Left renal cortex interstitium (tissue), 4 donors: Measurements from ENCODE around the gene AK1. TPM values are rescaled to one million over a fixed set of nuclear protein-coding genes. Genes with fewer than 3 reads are reported as not detected.
"Not testable (repeated sequence)": the region's sequence is repeated elsewhere in the genome, so short reads cannot be mapped to it uniquely, and the experiment has no call there.

ENCODE experiments used
- DNase-seq, 4 donors: peaks; one replicate each; pipeline ENCODE4 v3.0.0-alpha.2; 2013; ENCODE audit warnings: low read depth in 4 of 4, low spot score in 2 of 4, missing footprints in 1 of 4
- polyA plus RNA-seq, 4 donors: library from polyadenylated mRNA; unstranded; fragments of 120-200 nt; gene quantifications; one replicate each; pipeline ENCODE4 v1.2.1, GENCODE V29; 2013; ENCODE audit not compliant: insufficient read length in 4 of 4

The AK1 gene
- polyA plus RNA-seq, 4 donors = 38.3 to 60.4 (median 48.1) TPM

DNA sequence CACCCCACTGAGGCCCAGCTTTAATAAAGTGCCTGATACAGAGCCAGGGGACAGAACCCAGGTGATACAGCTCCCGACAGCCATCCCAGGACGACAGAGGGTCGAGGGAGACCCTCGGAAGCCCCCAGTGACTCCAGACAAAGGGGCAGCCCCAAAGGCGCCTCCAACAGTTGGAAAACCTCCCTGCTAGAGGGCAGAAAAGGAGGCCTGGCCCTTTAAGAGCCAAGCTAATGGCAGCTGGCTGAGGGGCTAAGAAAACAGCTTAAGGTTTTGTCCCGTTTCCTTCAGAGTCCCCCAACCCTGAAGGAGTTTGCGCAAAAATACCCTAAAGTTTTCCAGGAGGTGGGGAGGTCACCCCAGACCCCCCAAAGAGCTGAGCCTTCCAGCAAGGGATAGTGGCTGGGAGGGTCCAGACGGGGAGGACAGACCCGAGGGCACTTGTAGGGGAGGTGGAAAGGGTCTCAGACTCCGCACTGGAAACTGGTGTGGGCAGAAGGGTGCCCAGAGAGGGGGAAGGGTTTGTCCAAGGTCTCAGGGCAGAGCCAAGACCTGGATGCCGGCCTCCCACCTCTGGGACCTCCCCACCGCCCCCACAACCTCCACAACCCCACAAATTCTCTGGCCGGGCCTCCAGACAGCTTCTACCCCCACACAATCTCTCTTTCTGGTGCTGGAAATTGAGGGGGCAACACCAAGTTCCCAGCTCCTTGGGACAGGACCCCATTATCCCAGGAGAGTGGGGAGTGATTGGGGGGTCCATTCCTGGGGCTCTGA is 8.2 kb upstream of the AK1 start:
- DNase-seq = no peak

DNA sequence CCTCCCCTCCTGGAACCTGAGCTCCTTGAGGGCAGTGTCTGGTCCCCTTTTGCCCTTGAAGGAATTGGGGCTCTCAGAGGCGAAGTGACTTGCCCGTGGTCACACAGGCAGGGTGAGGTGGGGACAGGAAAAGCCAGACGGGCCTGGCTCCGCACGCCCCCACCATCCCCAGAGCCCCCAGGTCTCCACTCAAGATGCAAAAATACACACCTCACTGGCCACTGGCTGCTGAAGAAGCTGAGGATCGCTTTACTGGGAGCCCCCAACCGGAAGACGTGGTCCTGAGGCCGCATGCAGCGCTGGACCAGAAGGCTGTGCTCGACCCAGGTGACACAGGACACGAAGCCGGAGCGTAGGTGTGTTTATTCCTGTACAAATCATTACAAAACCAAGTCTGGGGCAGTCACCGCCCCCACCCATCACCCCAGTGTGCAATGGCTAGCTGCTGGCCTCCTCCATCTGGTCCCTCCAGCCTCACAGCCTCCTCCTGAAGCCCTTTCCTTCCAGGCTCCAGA is 7.6 kb upstream of the AK1 start:
- DNase-seq = no peak

DNA sequence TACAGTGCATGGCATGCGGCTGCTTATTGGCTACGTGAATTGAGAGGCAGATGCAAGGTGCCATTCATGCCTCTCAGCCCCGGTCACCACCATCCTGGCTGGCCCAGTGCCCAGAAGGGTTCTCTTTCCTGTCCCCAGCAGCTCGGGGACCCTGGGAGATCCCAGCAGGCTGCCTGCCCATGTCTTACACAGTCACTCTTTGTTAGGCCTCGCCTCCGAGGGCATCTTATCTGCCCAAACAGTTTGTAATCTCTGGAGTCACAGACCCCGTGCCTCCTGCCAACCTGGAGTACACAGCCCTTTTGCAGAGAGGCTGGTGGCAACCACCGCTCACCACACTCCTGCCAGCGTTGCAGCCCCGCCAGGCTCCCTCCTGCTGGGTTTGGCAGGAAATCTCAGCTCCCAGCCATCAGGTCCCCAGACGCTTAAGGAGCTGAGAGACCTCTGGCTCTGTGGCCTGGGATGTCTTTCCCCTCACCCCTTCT is 7.0 kb upstream of the AK1 start:
- no peak for DNase-seq

DNA sequence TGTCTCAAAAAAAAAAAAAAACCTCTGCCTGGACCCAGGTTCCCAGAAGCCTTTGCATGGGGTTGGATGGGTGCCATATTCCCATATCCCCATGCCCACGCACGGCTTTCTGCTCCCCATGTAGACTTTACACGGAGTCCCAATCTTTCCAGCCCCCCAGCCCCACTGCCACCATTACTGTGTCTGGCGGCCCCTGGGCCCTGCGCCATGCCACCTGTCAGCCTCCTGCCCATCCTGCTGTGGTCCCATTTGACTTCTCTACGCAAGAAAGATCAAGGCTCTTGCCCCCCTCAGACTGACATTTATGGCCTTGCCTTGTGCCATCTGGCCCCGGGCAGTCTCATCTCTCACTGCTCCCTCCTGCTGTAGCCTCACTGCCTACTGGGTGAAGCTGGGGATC is 6.5 kb upstream of the AK1 start:
- DNase-seq = no peak

DNA sequence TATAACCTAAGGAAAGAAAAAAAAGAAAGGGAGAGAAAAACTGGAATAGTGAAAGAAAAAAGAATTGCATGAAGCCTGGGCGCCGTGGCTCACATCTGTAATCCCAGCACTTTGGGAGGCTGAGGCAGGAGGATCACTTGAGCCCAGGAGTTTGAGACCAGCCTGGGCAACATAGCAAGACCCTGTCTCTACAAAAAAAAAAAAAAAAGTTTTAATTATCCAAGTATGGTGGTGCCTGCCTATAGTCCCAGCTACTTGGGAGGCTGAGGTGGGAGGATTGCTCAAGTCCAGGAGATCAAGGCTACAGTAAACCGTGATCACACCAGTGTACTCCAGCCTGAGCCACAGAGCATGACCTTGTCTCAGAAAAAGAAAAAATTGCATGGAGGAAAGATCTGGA is 4.2 kb upstream of the AK1 start:
- not testable (repeated sequence) for DNase-seq

DNA sequence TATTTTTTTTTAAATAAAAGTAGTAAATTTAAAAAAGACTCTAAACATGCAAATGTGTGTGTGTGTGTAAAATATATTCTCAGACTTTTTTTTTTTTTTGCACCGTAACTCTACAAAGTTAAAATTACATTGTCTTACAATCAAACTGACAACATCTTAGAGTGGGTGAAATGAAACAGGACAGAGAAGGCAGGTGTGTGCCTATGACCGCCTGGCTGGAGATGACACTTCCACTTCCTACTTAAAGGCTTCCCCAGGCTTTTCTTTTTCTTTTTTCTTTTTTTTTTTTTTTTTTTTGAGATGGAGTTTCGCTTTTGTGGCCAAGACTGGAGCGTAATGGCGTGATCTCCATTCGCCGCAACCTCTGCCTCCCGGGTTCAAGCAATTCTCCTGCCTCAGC is 2.7 kb upstream of the AK1 start:
- DNase-seq = no peak

DNA sequence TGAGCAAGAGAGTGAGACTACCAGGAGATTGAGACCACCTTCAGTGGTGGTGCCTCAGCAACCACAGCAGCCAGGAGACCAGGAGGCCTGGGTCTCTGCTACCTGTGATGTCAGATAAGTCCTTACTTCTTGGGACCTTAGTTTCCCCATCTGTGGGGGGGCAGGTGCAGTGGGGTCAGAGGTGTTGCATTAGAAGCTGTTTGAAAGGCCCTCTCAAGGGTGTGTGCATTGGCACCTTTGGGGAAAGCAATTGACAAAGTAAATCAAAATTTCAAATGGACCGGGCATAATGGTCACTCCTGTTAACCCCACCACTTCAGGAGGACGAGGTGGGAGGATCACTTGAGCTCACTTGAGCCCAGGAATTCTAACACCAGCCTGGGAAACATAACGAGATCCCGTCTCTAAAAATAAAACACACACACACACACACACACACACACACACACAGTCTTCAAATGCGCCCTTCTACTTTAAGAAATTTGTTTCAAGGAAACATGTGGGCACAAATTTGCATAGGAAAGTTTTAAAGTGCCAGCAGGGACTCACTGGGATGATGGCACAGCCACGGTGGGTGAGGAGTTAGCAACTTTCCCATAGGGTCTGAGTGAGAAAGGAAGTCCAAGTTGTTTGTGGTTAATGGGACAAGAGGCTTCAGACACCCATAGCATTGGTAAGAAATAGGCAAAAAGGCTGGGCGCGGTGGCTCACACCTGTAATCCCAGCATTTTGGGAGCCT is 1.3 kb upstream of the AK1 start:
- no peak for DNase-seq

DNA sequence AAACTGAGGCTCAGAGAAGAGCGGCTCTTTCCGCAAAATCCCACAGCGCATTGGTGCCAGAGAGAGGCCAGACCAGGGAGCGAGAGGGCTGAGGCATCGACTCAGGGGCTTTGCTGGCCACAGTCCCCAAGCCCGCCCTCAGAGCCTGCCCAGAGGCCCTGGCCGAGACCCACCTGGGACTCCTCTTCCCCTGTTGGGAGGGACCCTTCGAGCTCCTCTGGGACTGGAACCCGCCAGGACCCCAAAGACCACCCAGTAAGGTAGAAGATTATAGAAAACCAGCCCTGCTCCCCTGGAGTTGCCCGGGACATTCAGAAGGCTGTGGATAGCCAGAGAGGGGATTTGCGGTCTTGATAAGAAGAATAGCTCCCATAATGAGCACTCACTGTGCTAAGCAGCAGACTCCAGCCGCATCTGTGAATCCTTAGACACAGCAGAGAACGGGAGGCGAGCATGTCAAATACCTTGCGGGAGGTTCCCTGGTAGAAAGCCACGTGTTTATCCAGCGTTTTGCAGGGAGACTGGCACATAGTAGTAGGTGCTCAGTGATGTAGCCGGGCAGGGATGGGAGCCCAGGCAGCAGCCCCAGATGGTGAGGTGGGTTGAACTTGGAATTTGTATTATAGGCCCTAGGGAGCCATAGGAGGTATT is 651 bp upstream of the AK1 start:
- DNase-seq = no peak

DNA sequence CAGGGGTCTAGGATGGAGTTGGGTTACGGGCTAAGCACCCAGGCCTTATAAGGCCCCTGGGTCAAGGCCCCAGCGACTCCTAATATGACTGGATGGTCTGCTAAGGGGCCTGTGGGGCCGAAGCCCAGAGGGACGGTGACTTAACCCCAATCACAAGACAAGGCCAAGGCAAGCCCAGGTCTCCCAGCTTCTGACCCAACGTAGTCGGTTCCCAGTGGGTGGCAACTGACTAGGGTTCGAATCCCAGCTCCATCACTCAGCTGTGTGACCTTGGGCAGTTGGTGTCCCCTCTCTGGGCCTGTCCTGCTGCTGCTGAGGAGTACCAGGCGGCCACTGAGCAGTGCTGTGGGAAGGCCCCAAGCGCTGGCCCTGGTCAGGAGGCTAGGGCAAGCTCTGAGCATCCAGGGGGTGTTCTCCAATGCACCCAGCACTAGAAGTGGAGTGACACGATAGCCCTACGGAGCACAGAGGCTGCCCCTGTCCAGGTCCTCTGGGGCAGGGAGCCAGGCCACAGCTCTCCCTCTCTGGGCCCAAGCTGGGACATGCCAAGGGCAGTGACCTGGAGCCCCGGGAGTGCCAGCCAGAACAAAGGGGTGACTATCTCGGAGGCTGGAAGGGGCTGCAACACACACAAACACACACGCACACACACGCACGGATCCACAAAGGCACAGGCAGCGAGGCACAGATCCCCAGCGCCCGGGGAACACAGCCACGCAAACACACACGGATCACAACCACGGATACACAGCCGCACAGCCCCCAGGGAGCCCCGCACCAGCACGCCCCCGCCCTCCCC is 512 bp downstream of the AK1 start:
- DNase-seq = no peak

DNA sequence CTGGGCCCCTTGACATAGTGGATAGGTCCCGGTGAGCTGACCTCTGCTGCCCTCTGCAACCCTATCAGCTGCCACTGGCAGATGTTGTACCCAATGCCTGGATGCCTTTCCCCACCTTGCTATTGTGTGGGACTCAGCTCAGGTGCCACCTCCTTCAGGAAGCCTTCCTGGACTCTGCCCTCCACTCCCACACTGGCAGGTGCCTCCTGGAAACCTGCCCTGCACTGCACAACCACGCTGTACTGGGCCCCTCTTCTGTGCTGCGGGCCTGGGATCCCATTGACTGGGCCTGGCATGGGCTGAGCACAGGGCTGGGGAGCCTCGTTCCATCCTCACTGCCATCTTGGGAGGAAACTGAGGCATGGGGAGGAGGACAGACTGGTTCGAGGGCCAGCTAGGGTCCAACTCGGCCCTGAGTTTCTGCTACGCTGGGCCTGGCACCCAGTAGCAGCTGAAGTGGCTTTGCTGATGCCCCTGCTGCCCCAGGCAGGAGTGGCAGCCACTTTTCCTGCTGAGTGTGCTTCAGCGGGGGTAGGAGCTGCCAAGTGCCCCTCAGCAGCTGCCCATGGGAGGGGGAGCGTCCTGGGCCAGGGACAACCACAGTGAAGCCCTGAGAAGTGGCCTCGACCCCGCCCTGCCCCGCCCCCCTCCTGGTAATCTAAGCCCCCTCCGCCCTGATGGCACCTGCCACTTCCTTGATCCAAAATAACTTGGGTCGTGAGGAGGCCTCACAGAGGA is 1.3 kb downstream of the AK1 start:
- DNase-seq = no peak

DNA sequence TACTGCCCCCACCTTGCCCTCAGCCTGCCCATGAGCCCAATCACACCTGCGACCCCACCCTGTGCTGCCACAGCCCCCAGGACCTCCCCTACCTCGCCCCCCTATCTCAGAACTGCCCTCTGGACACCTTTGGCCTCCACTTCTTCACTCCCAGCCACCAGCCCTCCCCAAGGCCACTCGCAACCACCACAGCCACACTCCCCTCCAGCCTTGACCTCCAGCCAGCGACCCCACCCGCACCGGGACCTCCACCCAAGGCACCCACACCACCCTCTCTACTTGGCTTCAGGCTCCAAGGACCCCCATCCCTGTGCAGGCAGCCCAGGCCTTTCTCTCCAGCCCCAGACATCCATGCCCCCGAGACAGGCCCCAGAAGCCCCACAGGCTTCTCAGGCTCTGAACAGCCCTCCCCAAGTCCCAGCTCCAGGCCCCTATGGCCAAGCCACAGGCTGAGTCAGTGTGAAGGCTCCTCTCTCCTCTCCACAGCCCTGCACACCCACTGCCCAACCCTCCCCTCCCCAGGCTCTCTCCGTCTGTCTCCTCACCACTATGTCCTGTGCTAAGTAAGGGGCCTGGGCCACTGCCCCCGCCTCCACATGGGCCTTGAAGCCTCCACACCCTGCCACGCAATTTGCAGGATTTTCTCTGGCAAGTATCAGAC is 2.0 kb downstream of the AK1 start:
- DNase-seq = no peak

DNA sequence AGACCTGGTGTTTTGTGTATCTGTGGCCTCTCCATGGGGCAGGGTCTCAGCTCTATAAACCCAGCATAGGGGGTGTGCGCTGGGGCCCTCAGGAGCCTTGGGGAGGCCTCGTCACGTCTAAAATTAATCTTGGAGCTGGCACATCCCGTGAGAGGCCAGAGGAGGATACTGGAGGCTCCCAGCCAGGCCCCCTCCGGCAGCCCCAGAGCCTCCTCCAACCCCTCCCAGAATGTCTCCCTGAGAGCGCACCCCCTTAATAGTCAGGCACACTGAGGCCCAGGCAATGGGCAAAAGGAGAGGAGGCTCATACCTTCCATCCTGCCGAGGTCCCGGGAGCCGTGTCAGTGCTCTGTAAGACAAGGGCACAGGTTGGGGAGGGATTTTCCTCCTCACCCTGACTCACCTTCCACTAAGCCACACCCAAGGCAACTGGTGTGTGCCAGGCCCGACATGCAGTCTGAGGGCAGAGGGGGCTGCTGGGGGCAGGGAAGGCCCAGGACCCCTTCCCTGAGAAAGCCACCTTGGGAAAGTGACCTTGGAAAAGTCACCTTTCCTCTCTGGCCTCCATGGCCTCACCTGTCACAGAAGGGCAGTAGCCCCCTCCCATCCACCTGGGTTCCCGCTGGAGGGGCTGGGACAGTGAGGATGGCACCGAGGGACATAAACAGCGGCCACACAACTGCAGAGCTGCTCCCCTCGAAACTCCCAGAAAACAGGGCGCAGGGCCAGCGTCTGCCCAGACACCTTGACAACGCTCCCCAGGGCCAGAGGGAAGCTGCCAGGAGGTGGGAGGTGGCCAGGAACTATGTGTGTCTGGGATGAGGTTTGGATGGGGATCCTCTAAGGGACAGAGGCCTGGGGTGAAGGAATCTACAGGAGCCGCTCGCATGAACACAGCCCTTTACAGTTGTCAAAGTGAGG is 2.9 kb downstream of the AK1 start:
- no peak for DNase-seq

DNA sequence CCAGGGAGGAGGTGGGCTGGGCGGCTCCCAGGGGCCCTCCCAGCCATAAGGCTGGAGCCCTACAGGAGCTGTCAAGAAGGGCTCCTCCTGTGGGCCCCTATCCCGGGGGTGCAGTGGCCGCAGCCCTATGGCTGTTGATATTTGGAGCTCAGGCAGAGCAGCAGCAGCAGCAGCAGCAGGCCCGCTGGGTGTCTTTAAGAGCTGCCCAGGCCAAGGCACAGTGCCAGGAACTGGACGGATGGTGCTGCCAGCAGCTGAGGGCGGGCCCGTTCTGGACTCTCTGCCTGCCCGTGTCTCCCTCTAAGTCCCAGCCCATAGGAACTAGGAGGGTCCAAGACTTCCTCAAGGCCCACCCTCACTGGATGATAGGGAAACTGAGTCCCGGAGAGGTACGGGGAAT is 3.6 kb downstream of the AK1 start:
- no peak for DNase-seq

DNA sequence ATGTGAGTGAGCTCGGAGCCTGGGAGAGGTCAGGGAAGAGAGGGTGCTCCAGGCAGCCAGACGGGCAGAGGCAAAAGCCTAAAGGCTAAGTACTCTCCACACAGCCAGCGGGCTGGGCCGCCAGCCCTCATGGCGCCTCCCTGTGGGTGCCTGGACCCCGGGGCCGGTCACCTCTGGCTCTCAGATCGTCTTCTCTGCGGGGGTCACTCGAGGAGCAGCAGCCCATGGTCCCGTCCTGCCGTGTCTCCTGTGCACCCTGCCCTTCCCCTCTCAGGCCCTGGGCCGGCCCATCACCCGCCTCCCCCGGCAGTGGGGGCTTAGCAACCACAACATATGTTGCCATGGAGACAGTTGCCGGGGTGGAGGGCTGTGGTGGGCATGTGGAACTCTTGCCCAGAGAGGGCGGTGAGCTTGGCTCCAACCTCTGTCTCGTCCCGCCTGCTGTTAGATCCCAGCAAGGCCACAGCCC is 4.2 kb downstream of the AK1 start:
- no peak for DNase-seq

DNA sequence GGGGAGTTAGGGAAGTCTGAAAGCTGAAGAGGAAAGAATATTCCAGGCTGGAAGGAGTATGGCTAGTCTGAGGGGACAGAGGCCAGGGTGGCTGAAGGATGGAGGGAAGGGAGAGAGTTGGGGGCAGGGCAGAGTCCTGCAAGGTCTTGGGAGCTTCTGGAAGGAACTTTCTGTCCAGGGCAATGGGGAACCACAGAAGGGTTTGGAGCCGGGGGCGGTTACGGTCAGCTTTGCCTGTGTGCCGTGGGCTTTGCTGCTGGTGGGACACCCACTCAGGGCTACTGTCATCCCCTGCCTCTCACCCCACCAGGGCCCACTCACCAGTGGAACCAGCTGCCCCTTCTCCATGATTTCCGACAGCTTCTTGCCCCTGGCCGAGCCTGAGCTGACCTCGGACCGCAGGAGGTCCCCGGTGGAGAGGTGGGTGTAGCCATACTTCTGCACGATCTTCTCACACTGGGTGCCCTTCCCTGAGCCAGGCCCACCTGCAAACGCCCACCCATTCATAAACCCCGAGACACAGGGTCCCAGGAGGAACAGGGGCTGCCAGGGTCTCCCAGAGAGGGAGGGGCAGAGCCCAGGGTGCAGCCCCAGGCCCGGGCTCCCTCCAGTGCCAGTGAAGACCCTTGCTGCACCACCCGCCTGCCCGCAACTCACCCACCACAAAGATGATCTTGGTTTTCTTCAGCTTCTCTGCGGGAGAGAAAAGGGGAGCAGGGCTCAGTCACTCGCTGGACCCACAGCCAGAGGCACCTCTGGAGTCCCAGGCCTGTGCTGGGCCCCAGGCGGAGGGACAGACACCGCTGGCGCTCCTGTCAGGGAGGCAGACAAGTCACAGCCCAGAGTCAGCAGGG is 4.9 kb downstream of the AK1 start:
- no peak for DNase-seq

DNA sequence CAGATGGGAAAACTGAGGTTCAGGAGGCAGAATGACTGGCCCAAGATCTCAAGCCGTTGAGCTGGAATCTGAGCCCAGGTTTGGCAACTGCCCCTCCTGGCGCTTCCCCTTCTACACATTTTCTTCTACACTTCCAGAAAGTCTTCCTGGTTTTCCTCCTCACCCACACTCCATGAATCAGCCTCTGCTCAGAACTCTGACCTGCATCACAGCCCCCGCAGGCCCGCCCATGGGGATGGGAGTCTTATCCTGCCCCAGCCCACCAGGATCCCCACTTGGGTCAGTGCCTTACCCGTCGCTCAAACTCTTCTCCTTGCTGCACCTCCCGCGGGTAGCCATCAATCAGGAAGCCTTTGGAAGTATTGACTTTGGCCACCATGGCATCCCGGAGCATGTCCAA is 5.9 kb downstream of the AK1 start:
- DNase-seq = no peak

DNA sequence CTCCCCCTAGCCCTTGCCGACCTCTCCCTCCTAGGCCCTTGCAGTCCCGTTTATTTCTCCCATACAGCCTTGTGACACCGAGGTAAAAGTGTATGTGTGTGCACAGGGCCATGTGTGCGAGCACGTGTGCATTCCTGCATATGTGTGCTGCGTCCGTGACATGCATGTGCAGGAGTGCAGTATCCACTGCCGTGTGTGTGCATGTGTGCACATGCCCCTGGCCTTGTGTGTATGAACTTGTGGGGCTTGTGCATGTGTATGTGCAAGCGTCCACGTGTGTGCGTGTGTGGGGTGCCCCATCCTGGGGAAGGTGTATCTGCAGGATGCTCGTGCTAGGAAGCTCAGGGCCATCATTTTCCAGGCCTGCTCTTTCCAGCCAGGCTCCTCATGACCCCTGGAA is 6.6 kb downstream of the AK1 start:
- no peak for DNase-seq
